ENCODE measurements around the gene UBR4.

The UBR4 gene

GRCh38 chr1:19071674-19072281 is 138.3 kb downstream of the UBR4 start:
- no peaks in the 10 kb centered on the region for H4K20me1 ChIP-seq (ENCODE audit: insufficient read depth, low read length)
- H3K9me2 ChIP-seq (replicated peaks; ENCODE audit: insufficient read depth, low read length), result no peaks in the 10 kb centered on the region
- no peaks in the 10 kb centered on the region for H3F3A ChIP-seq (ENCODE audit: insufficient read depth, low read length)
- no peak overlapping the region for H2AFZ ChIP-seq (ENCODE audit: low read length)
- no peak overlapping the region for H3K9ac ChIP-seq (ENCODE audit: low read length)
- no peaks in the 10 kb centered on the region; the same call in 1 of the 2 replicates for H3K36me3 ChIP-seq (replicated peaks; ENCODE audit: insufficient read depth, low read length)
- no peak overlapping the region for H3K27ac ChIP-seq (ENCODE audit: low read length)
- H3K4me3 ChIP-seq (ENCODE audit: low read length), result no peak overlapping the region
- no peak overlapping the region for H3K4me2 ChIP-seq (ENCODE audit: low read depth, low read length)
- TF ChIP-seq EZH2phosphoT487 (IDR thresholded peaks at IDR 0.05; ENCODE audit: low read length) (no peak), EZH2 (optimal IDR thresholded peaks at IDR 0.05; ENCODE audit: low read depth, low read length) (no peak), CTCF (IDR thresholded peaks at IDR 0.05; ENCODE audit: low read length) (no peak)
- no peak for DNase-seq
- no peaks in the 10 kb centered on the region for H3K9me3 ChIP-seq (replicated peaks; ENCODE audit: insufficient read depth, low read length)
- H3K27me3 ChIP-seq (replicated peaks; ENCODE audit: insufficient read depth, low read length), result no peaks in the 10 kb centered on the region
- peaks cover 9% of the 10 kb centered on the region for H3K4me1 ChIP-seq (ENCODE audit: low read length)
- H3K79me2 ChIP-seq (ENCODE audit: low read length), result no peaks in the 10 kb centered on the region

GRCh38 chr1:19070891-19071621 is 139.0 kb downstream of the UBR4 start:
- no peak for DNase-seq
- H3K27me3 ChIP-seq (replicated peaks; ENCODE audit: insufficient read depth, low read length), result no peaks in the 10 kb centered on the region
- no peaks in the 10 kb centered on the region for H3K9me3 ChIP-seq (replicated peaks; ENCODE audit: insufficient read depth, low read length)
- H3K36me3 ChIP-seq (replicated peaks; ENCODE audit: insufficient read depth, low read length), result no peaks in the 10 kb centered on the region; the same call in 1 of the 2 replicates
- TF ChIP-seq CTCF (IDR thresholded peaks at IDR 0.05; ENCODE audit: low read length) (no peak), EZH2 (optimal IDR thresholded peaks at IDR 0.05; ENCODE audit: low read depth, low read length) (no peak), EZH2phosphoT487 (IDR thresholded peaks at IDR 0.05; ENCODE audit: low read length) (no peak)
- no peak overlapping the region for H2AFZ ChIP-seq (ENCODE audit: low read length)
- no peaks in the 10 kb centered on the region for H3K79me2 ChIP-seq (ENCODE audit: low read length)
- H3K9me2 ChIP-seq (replicated peaks; ENCODE audit: insufficient read depth, low read length), result no peaks in the 10 kb centered on the region
- H3K27ac ChIP-seq (ENCODE audit: low read length), result no peak overlapping the region
- peaks cover 12% of the 10 kb centered on the region for H3K4me1 ChIP-seq (ENCODE audit: low read length)
- H3F3A ChIP-seq (ENCODE audit: insufficient read depth, low read length), result no peaks in the 10 kb centered on the region
- H3K9ac ChIP-seq (ENCODE audit: low read length), result no peak overlapping the region
- H3K4me2 ChIP-seq (ENCODE audit: low read depth, low read length), result no peak overlapping the region
- no peaks in the 10 kb centered on the region for H4K20me1 ChIP-seq (ENCODE audit: insufficient read depth, low read length)
- no peak overlapping the region for H3K4me3 ChIP-seq (ENCODE audit: low read length)

- H3K4me1 ChIP-seq (ENCODE audit: low read length), result peaks cover 12% of the 10 kb centered on the region
- H3K9me3 ChIP-seq (replicated peaks; ENCODE audit: insufficient read depth, low read length), result no peaks in the 10 kb centered on the region
- DNase-seq, result no peak
- no peaks in the 10 kb centered on the region for H3K79me2 ChIP-seq (ENCODE audit: low read length)
- no peaks in the 10 kb centered on the region for H3K27me3 ChIP-seq (replicated peaks; ENCODE audit: insufficient read depth, low read length)
- no peak overlapping the region for H3K4me3 ChIP-seq (ENCODE audit: low read length)
- H3K27ac ChIP-seq (ENCODE audit: low read length), result no peak overlapping the region
- H3K9me2 ChIP-seq (replicated peaks; ENCODE audit: insufficient read depth, low read length), result no peaks in the 10 kb centered on the region
- no peaks in the 10 kb centered on the region for H4K20me1 ChIP-seq (ENCODE audit: insufficient read depth, low read length)
- no peaks in the 10 kb centered on the region for H3F3A ChIP-seq (ENCODE audit: insufficient read depth, low read length)
- no peak overlapping the region for H3K9ac ChIP-seq (ENCODE audit: low read length)
- H2AFZ ChIP-seq (ENCODE audit: low read length), result no peak overlapping the region
- no peaks in the 10 kb centered on the region; the same call in 1 of the 2 replicates for H3K36me3 ChIP-seq (replicated peaks; ENCODE audit: insufficient read depth, low read length)
- TF ChIP-seq EZH2phosphoT487 (IDR thresholded peaks at IDR 0.05; ENCODE audit: low read length), result no peak
- H3K4me2 ChIP-seq (ENCODE audit: low read depth, low read length), result no peak overlapping the region
Measured at GRCh38 chr1:19070197-19070651, 139.8 kb downstream of the UBR4 start.
